ENCODE data around the gene SYT2.

DNA sequence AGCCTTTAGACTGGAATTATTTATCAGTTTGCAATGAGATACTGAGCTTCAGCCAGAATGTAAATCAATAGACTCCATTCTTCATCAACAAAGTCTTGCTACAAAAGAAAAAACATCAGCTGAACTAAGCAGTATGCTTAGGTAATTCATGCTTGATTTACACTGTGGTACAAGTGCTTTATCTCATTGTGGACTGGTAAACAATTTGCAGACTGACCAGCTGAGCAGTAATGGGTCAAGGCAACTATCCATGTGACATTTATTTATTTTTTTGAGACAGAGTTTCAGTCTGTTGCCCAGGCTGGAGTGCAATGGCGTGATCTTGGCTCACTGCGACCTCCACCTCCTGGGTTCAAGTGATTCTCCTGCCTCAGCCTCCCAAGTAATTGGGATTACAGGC is 39.8 kb upstream of the SYT2 start:
- TF ChIP-seq SIN3A (IDR thresholded peaks at IDR 0.05; ENCODE audit: low read depth) (no peak), YY1 (IDR thresholded peaks at IDR 0.05; ENCODE audit: extremely low read depth, insufficient replicate concordance, low read depth, low read length) (no peak), SP1 (IDR thresholded peaks at IDR 0.05; ENCODE audit: low read depth) (no peak), POLR2A (IDR thresholded peaks at IDR 0.05; ENCODE audit: borderline replicate concordance, extremely low read depth, insufficient read depth, insufficient read length) (no peak), POLR2AphosphoS5 (IDR thresholded peaks at IDR 0.05; ENCODE audit: low read depth, low read length) (no peak), EZH2phosphoT487 (IDR thresholded peaks at IDR 0.05; ENCODE audit: borderline replicate concordance) (no peak), EGR1 (IDR thresholded peaks at IDR 0.05; ENCODE audit: low read depth) (no peak), ELF1 (IDR thresholded peaks at IDR 0.05; ENCODE audit: borderline replicate concordance, low read depth) (no peak), SRF (IDR thresholded peaks at IDR 0.05; ENCODE audit: low read depth) (no peak)
- TF ChIP-seq, protein P1, sequence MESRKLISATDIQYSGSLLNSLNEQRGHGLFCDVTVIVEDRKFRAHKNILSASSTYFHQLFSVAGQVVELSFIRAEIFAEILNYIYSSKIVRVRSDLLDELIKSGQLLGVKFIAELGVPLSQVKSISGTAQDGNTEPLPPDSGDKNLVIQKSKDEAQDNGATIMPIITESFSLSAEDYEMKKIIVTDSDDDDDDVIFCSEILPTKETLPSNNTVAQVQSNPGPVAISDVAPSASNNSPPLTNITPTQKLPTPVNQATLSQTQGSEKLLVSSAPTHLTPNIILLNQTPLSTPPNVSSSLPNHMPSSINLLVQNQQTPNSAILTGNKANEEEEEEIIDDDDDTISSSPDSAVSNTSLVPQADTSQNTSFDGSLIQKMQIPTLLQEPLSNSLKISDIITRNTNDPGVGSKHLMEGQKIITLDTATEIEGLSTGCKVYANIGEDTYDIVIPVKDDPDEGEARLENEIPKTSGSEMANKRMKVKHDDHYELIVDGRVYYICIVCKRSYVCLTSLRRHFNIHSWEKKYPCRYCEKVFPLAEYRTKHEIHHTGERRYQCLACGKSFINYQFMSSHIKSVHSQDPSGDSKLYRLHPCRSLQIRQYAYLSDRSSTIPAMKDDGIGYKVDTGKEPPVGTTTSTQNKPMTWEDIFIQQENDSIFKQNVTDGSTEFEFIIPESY (IDR thresholded peaks at IDR 0.05; ENCODE audit: extremely low read depth, insufficient replicate concordance, low read length), result no peak
- TF ChIP-seq, protein P2, sequence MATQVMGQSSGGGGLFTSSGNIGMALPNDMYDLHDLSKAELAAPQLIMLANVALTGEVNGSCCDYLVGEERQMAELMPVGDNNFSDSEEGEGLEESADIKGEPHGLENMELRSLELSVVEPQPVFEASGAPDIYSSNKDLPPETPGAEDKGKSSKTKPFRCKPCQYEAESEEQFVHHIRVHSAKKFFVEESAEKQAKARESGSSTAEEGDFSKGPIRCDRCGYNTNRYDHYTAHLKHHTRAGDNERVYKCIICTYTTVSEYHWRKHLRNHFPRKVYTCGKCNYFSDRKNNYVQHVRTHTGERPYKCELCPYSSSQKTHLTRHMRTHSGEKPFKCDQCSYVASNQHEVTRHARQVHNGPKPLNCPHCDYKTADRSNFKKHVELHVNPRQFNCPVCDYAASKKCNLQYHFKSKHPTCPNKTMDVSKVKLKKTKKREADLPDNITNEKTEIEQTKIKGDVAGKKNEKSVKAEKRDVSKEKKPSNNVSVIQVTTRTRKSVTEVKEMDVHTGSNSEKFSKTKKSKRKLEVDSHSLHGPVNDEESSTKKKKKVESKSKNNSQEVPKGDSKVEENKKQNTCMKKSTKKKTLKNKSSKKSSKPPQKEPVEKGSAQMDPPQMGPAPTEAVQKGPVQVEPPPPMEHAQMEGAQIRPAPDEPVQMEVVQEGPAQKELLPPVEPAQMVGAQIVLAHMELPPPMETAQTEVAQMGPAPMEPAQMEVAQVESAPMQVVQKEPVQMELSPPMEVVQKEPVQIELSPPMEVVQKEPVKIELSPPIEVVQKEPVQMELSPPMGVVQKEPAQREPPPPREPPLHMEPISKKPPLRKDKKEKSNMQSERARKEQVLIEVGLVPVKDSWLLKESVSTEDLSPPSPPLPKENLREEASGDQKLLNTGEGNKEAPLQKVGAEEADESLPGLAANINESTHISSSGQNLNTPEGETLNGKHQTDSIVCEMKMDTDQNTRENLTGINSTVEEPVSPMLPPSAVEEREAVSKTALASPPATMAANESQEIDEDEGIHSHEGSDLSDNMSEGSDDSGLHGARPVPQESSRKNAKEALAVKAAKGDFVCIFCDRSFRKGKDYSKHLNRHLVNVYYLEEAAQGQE (IDR thresholded peaks at IDR 0.05; ENCODE audit: low read depth), result no peak
- TF ChIP-seq, protein P3, sequence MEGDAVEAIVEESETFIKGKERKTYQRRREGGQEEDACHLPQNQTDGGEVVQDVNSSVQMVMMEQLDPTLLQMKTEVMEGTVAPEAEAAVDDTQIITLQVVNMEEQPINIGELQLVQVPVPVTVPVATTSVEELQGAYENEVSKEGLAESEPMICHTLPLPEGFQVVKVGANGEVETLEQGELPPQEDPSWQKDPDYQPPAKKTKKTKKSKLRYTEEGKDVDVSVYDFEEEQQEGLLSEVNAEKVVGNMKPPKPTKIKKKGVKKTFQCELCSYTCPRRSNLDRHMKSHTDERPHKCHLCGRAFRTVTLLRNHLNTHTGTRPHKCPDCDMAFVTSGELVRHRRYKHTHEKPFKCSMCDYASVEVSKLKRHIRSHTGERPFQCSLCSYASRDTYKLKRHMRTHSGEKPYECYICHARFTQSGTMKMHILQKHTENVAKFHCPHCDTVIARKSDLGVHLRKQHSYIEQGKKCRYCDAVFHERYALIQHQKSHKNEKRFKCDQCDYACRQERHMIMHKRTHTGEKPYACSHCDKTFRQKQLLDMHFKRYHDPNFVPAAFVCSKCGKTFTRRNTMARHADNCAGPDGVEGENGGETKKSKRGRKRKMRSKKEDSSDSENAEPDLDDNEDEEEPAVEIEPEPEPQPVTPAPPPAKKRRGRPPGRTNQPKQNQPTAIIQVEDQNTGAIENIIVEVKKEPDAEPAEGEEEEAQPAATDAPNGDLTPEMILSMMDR (IDR thresholded peaks at IDR 0.05 in 2 of 3, conservative IDR thresholded peaks at IDR 0.05 in 1 of 3; ENCODE audit: borderline replicate concordance in 1 of 3, insufficient read depth in 1 of 3, low read depth in 2 of 3, low read length in 2 of 3), result no peak
